ENCODE data around the gene STARD7. TPM values are rescaled to one million over a fixed set of nuclear protein-coding genes. Genes with fewer than 3 reads are reported as not detected.

The STARD7 gene
- total and polyA plus RNA-seq, 2 donors (not counting 1 experiment from before 2014, with no cell fraction given): 35.1 to 133 TPM

DNA sequence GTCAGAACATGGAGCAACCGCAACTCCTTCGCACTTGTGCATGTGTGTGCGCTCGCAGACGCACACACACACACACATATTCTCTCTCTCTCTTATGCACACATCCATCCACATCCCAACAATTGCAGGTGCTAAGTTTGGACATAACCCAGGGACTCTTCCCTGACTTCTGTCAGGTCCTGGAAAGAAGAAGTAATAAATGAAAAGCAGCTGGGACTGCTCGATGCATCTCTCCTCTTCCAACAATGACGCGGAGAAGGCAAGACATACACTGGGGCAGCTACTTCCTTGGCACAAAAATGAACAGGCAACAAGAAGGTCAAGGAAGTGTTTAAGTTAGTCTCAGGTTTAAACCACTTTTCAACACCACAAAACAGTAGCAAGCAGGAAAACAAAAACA, 23.6 kb downstream of the STARD7 start:
- Histone ChIP-seq H3K9me3 (ENCODE audit: control extremely low read depth in 1 of 3, control insufficient read depth in 2 of 3, insufficient read depth in 1 of 3, low read length in 2 of 3) (no peaks in the 10 kb centered on the region), H2AFZ (ENCODE audit: insufficient read depth, low read depth, low read length, poor library complexity, severe bottlenecking) (no peak overlapping the region), H3K4me1 (ENCODE audit: control insufficient read depth in 2 of 2, insufficient read depth in 2 of 2, low read length in 2 of 2) (no peaks in the 10 kb centered on the region), H3K27ac (ENCODE audit: low read length in 2 of 2) (no peak overlapping the region), H4K20me1 (ENCODE audit: control insufficient read depth, insufficient read depth, low read length, poor library complexity, severe bottlenecking) (peaks cover 7% of the 10 kb centered on the region), H3K4me3 (ENCODE audit: control extremely low read depth in 1 of 5, extremely low read depth in 1 of 5, insufficient read depth in 1 of 5, low read depth in 2 of 5, low read length in 4 of 5) (no peak overlapping the region), H3K27me3 (replicated peaks in 1 of 4; ENCODE audit: control extremely low read depth in 1 of 4, control insufficient read depth in 3 of 4, insufficient read depth in 4 of 4, low read length in 3 of 4) (no peaks in the 10 kb centered on the region), H3K4me2 (replicated peaks; ENCODE audit: low read depth, low read length, poor library complexity, severe bottlenecking) (no peak overlapping the region), H3K9ac (ENCODE audit: low read length) (no peak overlapping the region), H3K36me3 (replicated peaks in 1 of 2; ENCODE audit: control extremely low read depth in 1 of 2, control insufficient read depth in 1 of 2, extremely low read depth in 1 of 2, insufficient read depth in 2 of 2, low read length in 1 of 2) (peaks cover 12 to 50% of the 10 kb centered on the region in 2 experiments), H3K79me2 (ENCODE audit: control insufficient read depth, insufficient read depth, low read length) (no peaks in the 10 kb centered on the region)
- ATAC-seq (ENCODE audit: low read depth): no peak
- Mint-ChIP-seq H3K4me1 (peaks cover 3% of the 10 kb centered on the region), H3K27ac (no peak overlapping the region), H3K9me3 (ENCODE audit: insufficient read depth) (no peaks in the 10 kb centered on the region), H3K27me3 (no peaks in the 10 kb centered on the region), H3K4me3 (no peak overlapping the region)
- TF ChIP-seq, protein P1, sequence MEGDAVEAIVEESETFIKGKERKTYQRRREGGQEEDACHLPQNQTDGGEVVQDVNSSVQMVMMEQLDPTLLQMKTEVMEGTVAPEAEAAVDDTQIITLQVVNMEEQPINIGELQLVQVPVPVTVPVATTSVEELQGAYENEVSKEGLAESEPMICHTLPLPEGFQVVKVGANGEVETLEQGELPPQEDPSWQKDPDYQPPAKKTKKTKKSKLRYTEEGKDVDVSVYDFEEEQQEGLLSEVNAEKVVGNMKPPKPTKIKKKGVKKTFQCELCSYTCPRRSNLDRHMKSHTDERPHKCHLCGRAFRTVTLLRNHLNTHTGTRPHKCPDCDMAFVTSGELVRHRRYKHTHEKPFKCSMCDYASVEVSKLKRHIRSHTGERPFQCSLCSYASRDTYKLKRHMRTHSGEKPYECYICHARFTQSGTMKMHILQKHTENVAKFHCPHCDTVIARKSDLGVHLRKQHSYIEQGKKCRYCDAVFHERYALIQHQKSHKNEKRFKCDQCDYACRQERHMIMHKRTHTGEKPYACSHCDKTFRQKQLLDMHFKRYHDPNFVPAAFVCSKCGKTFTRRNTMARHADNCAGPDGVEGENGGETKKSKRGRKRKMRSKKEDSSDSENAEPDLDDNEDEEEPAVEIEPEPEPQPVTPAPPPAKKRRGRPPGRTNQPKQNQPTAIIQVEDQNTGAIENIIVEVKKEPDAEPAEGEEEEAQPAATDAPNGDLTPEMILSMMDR (IDR thresholded peaks at IDR 0.05): no peak
- TF ChIP-seq EZH2 (IDR thresholded peaks at IDR 0.05; ENCODE audit: borderline replicate concordance, insufficient read depth, low read depth, low read length, poor library complexity, severe bottlenecking): no peak
- POLR2A ChIA-PET: interaction anchor here (0.5 kb wide), 1 partner anchor 163 kb away, joined by 6 read pairs; no protein-coding TSS in a partner anchor
- WGBS (ENCODE audit: insufficient coverage): 97% methylated on average over 5 of the region's 8 CpGs
- intact Hi-C loops (cut with micrococcal nuclease): no loop called here
- no peak for DNase-seq
- CTCF ChIA-PET: interaction anchor here (0.7 to 2.4 kb wide), 3 partner anchors 10 to 80 kb away, joined by 3 to 11 read pairs (median 4); no protein-coding TSS in a partner anchor

DNA sequence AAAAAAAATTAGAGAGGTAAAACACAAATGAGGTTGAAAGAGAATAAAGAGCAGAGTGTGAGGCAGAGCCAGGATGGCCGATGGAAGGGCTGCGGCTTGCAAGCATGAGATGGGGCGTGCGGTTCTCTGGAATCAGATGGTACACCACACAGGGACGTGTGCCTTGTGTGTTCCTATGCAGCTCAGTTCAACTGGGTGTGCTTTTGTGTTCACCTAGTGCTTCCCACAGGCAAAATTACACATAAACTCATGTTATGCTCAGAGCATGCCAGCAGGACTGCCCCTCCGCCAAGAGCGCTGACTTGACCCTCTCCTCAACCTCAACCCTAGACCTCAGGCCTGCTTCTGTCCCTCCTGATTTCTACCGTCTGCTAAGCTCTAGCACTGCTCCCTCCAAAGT, 24.4 kb downstream of the STARD7 start:
- no peaks in the 10 kb centered on the region for H3K4me1 ChIP-seq (ENCODE audit: control insufficient read depth in 2 of 2, insufficient read depth in 2 of 2, low read length in 2 of 2)
- DNase-seq: no peak
- no peak overlapping the region for H2AFZ ChIP-seq (ENCODE audit: insufficient read depth, low read depth, low read length, poor library complexity, severe bottlenecking)
- no peak overlapping the region for H3K9ac ChIP-seq (ENCODE audit: low read length)
- Mint-ChIP-seq H3K27me3 (no peaks in the 10 kb centered on the region), H3K27ac (peak overlapping the region; percentile 29), H3K4me1 (peaks cover 3% of the 10 kb centered on the region), H3K9me3 (ENCODE audit: insufficient read depth) (no peaks in the 10 kb centered on the region), H3K4me3 (no peak overlapping the region)
- no peak overlapping the region for H3K27ac ChIP-seq (ENCODE audit: low read length in 2 of 2)
- 93% methylated on average over 5 of the region's 8 CpGs for WGBS (ENCODE audit: insufficient coverage)
- intact Hi-C loops (cut with micrococcal nuclease): no loop called here
- TF ChIP-seq EZH2 (IDR thresholded peaks at IDR 0.05; ENCODE audit: borderline replicate concordance, insufficient read depth, low read depth, low read length, poor library complexity, severe bottlenecking): no peak
- TF ChIP-seq, protein P1 (IDR thresholded peaks at IDR 0.05): no peak
- H4K20me1 ChIP-seq (ENCODE audit: control insufficient read depth, insufficient read depth, low read length, poor library complexity, severe bottlenecking): peaks cover 3% of the 10 kb centered on the region
- H3K79me2 ChIP-seq (ENCODE audit: control insufficient read depth, insufficient read depth, low read length): no peaks in the 10 kb centered on the region
- no peaks in the 10 kb centered on the region for H3K9me3 ChIP-seq (ENCODE audit: control extremely low read depth in 1 of 3, control insufficient read depth in 2 of 3, insufficient read depth in 1 of 3, low read length in 2 of 3)
- H3K27me3 ChIP-seq (replicated peaks in 1 of 4; ENCODE audit: control extremely low read depth in 1 of 4, control insufficient read depth in 3 of 4, insufficient read depth in 4 of 4, low read length in 3 of 4): no peaks in the 10 kb centered on the region
- H3K4me2 ChIP-seq (replicated peaks; ENCODE audit: low read depth, low read length, poor library complexity, severe bottlenecking): no peak overlapping the region
- ChIA-PET CTCF (interaction anchor here (2.0 kb wide), 1 partner anchor 10 kb away, joined by 8 read pairs; no protein-coding TSS in a partner anchor), POLR2A (interaction anchor here (0.5 kb wide), 1 partner anchor 164 kb away, joined by 6 read pairs; no protein-coding TSS in a partner anchor)
- H3K4me3 ChIP-seq (ENCODE audit: control extremely low read depth in 1 of 5, extremely low read depth in 1 of 5, insufficient read depth in 1 of 5, low read depth in 2 of 5, low read length in 4 of 5): no peak overlapping the region
- no peak for ATAC-seq (ENCODE audit: low read depth)
- H3K36me3 ChIP-seq (replicated peaks in 1 of 2; ENCODE audit: control extremely low read depth in 1 of 2, control insufficient read depth in 1 of 2, extremely low read depth in 1 of 2, insufficient read depth in 2 of 2, low read length in 1 of 2): peaks cover 12 to 44% of the 10 kb centered on the region in 2 experiments

Measured in B cell (primary cell).